K562 (cell line): ENCODE measurements around the gene KNL1. TPM values are rescaled to one million over a fixed set of nuclear protein-coding genes. Genes with fewer than 3 reads are reported as not detected.

Experiments
- ATAC-seq: fragments of 200-7000 bp; cut with Tn5 transposase; 3 replicates; pipeline ENCODE4 v1.9.1; 2020; ENCODE audit warnings: moderate library complexity
- BruUV-seq: library from RNA; stranded (reverse); fragments of 400-500 nt; replicated peaks from 2 replicates; lab custom pipeline; 2021; lab: Mats Ljungman, UMichigan
- CTCF ChIA-PET: fragments of 300-600 bp; formaldehyde crosslinking; extraction: SDS; loops from one replicate; lab custom pipeline; 2021; ENCODE audit warnings: low intra/inter-chr PET ratio; lab: Yijun Ruan, JAX
- POLR2A ChIA-PET: fragments of 300-600, 350-650 bp; sonication (Branson Sonifier 250); formaldehyde crosslinking; extraction: SDS; loops from one replicate; lab custom pipeline; 2021; ENCODE audit warnings: antibody characterized with exemption, inconsistent platforms; lab: Yijun Ruan, JAX
- DNase-seq, 4 experiments: peaks; one replicate each; pipeline versions ENCODE4 v3.0.0 to v3.0.0-alpha.2; 2011 to 2018; ENCODE audit warnings: low spot score in 3 of 4, mixed read lengths in 3 of 4; ENCODE audit errors: extremely low read depth in 1 of 4
- FAIRE-seq: peaks from 2 replicates; lab custom pipeline; 2011; peaks lifted over from hg19 to GRCh38; lab: Jason Lieb, UNC
- H2AFZ ChIP-seq: 2 replicates; pipeline ENCODE4 v1.6.0; 2011; ENCODE audit warnings: low read depth, low read length, control low read depth, inconsistent platforms
- H3K27ac ChIP-seq: fragments of 200-600 bp; 3 replicates; pipeline ENCODE4 v1.8.0; 2011; ENCODE audit warnings: low read depth, mild to moderate bottlenecking, control low read depth, inconsistent platforms, low read length, moderate library complexity, mixed read lengths; ENCODE audit errors: extremely low read depth
- H3K27me3 ChIP-seq, 2 experiments: fragments of 300-600 bp in 1 of 2; 2 replicates in 1 of 2; 3 replicates in 1 of 2; pipeline versions ENCODE4 v1.6.0 to v1.8.0; 2011; ENCODE audit warnings: inconsistent platforms in 2 of 2, low read length in 2 of 2, mild to moderate bottlenecking in 1 of 2, mixed read lengths in 1 of 2, moderate library complexity in 1 of 2; ENCODE audit not compliant: control insufficient read depth in 2 of 2, insufficient read depth in 2 of 2
- H3K36me3 ChIP-seq: fragments of 300-600 bp; 3 replicates; pipeline ENCODE4 v1.8.0; 2011; ENCODE audit warnings: mild to moderate bottlenecking, low read length, inconsistent platforms; ENCODE audit not compliant: control insufficient read depth, insufficient read depth
- H3K4me1 ChIP-seq, 2 experiments: fragments of 200-600 bp in 1 of 2; replicated peaks in 1 of 2; 2 replicates in 1 of 2; 3 replicates in 1 of 2; pipeline versions ENCODE4 v1.5.1 to v1.8.0; 2011; ENCODE audit warnings: inconsistent platforms in 2 of 2, low read length in 2 of 2, mild to moderate bottlenecking in 1 of 2, mixed read lengths in 1 of 2, moderate library complexity in 1 of 2; ENCODE audit not compliant: control insufficient read depth in 2 of 2, insufficient read depth in 2 of 2
- H3K4me2 ChIP-seq: 2 replicates; pipeline ENCODE4 v1.6.1; 2011; ENCODE audit warnings: low read length, control low read depth, inconsistent platforms, mixed read lengths; ENCODE audit not compliant: insufficient read depth
- H3K4me3 ChIP-seq: fragments of 200-600 bp; sonication (generic), shearing (Covaris generic); 2 replicates; pipeline ENCODE4 v1.5.1; 2016; ENCODE audit warnings: control low read depth, inconsistent platforms
- H3K79me2 ChIP-seq: fragments of 200-600 bp; 3 replicates; pipeline ENCODE4 v1.8.0; 2011; ENCODE audit warnings: low read length, inconsistent platforms; ENCODE audit not compliant: control insufficient read depth, insufficient read depth
- H3K9ac ChIP-seq, 2 experiments: 2 replicates each; pipeline versions ENCODE4 v1.6.0 to v1.6.1; 2011; ENCODE audit warnings: low read depth in 2 of 2, low read length in 2 of 2, control low read depth in 1 of 2, inconsistent platforms in 1 of 2, mild to moderate bottlenecking in 1 of 2, mixed read lengths in 1 of 2; ENCODE audit not compliant: insufficient read depth in 1 of 2
- H3K9me1 ChIP-seq: one replicate; pipeline ENCODE4 v1.6.0; 2011; ENCODE audit warnings: inconsistent platforms, mild to moderate bottlenecking, low read length, moderate library complexity; ENCODE audit not compliant: control insufficient read depth, insufficient read depth
- H3K9me3 ChIP-seq: replicated peaks from 2 replicates; pipeline ENCODE4 v1.5.1; 2011; ENCODE audit warnings: low read depth, low read length, inconsistent platforms; ENCODE audit not compliant: control insufficient read depth, insufficient read depth
- H4K20me1 ChIP-seq: replicated peaks from 2 replicates; pipeline ENCODE4 v1.6.1; 2011; ENCODE audit warnings: low read length, inconsistent platforms, mixed read lengths; ENCODE audit not compliant: control insufficient read depth, insufficient read depth
- BACH1 ChIP-seq: fragments of 200-800 bp; sonication (Bioruptor generic); IDR thresholded peaks from 2 replicates; pipeline ENCODE4 v1.6.1; 2016; ENCODE audit warnings: missing genetic modification characterization, missing compliant biosample characterization
- CEBPG ChIP-seq, 3 experiments: fragments of 200-800 bp in 1 of 3; sonication (Bioruptor generic) in 1 of 3; sonication (generic) in 1 of 3; formaldehyde crosslinking in 1 of 3; IDR thresholded peaks in 2 of 3; conservative IDR thresholded peaks in 1 of 3; 2 replicates each; pipeline versions ENCODE4 v1.6.1 to v1.8.0; 2016 to 2022; ENCODE audit warnings: missing compliant biosample characterization in 2 of 3, missing genetic modification characterization in 2 of 3, mild to moderate bottlenecking in 1 of 3, missing genetic modification reagents in 1 of 3
- CTBP1 ChIP-seq: fragments of 450-650 bp; IDR thresholded peaks from 2 replicates; pipeline ENCODE4 v1.6.1; 2016; ENCODE audit warnings: borderline replicate concordance
- ESRRA ChIP-seq: fragments of 450-650 bp; IDR thresholded peaks from 2 replicates; pipeline ENCODE4 v1.6.1; 2014; ENCODE audit warnings: low read depth, mild to moderate bottlenecking, moderate library complexity, borderline replicate concordance
- NONO ChIP-seq, 2 experiments: fragments of 200-400 bp in 1 of 2; fragments of 450-650 bp in 1 of 2; formaldehyde crosslinking in 1 of 2; IDR thresholded peaks; 2 replicates each; pipeline ENCODE4 v1.6.1; 2017; ENCODE audit warnings: low read depth in 2 of 2, mild to moderate bottlenecking in 2 of 2, moderate library complexity in 2 of 2, low read length in 1 of 2
- RCOR1 ChIP-seq, 2 experiments: IDR thresholded peaks; 2 replicates each; pipeline ENCODE4 v1.6.1; 2012; ENCODE audit warnings: low read depth in 2 of 2, low read length in 2 of 2, borderline replicate concordance in 1 of 2, improper control_type of control experiment in 1 of 2
- WGBS: fragments of 100-300 bp; shearing (Covaris generic); methylation state at CpG from one replicate; pipeline ENCODE4 v1.1.6; 2016; ENCODE audit warnings: low coverage, mixed read lengths; ENCODE audit not compliant: insufficient coverage; ENCODE audit errors: missing lambda C conversion rate; 5-methylcytosine and 5-hydroxymethylcytosine counted together
- in situ Hi-C: fragments of 300-500 bp; cut with MboI; formaldehyde crosslinking; loops from 4 replicates; pipeline ENCODE4 v1.15.0; 2018; ENCODE audit warnings: inconsistent platforms, mixed read lengths
- intact Hi-C: fragments of 100-400 bp; cut with micrococcal nuclease; formaldehyde crosslinking; loops from 2 replicates; pipeline ENCODE4 v1.14.2; 2022
- polyA plus RNA-seq, 8 experiments: library from polyadenylated mRNA; depleted of rRNA in 4 of 8; stranded (reverse) in 5 of 8; unstranded in 3 of 8; fragments of >200 nt; fragmentation: Nextera tagmentation in 2 of 8; fragmentation: Illumina TruSeq in 1 of 8; extraction: Ambion mirVana in 2 of 8; extraction: Trizol in 1 of 8; gene quantifications; 2 replicates each; pipeline versions ENCODE4 v1.2.1 to v1.2.3, GENCODE V29; 2011 to 2014; ENCODE audit warnings: inconsistent platforms in 1 of 8, missing spikeins in 1 of 8
- total RNA-seq, 7 experiments: library from RNA; depleted of rRNA in 6 of 7; stranded (reverse); fragments of >200 nt in 6 of 7; fragmentation: Illumina TruSeq in 2 of 7; extraction: Trizol in 2 of 7; gene quantifications; 2 replicates each; pipeline versions ENCODE4 v1.2.1 to v1.2.3, GENCODE V29; 2011 to 2021; ENCODE audit warnings: low replicate concordance in 1 of 7

Gene KNL1
- total and polyA plus RNA-seq, 9 of the 15 experiments (the other 6 are each of a cell fraction or from before 2014, with no cell fraction given), result 14.5 to 65.4 (median 34.6) TPM

DNA sequence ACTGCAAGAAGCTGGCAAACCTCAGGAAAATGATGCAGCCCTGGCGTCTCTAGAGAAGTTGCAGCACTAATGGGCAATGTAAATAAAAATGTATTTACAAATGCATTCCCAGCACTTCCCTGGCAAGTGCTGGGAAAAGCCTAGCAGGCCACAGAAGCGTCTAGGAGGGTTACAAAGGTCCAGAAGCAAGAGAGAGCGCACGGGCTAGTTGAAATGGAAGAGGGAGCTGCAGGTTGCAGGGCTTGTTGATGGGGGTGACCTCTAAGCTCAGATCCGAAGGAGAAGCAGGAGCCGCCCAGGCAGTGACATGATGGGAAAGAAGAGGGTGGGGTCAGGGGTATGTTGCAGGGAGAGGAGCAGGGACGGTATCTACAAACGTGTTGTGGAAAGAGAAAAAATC lies 2.7 kb upstream of the KNL1 start:
- H3K4me2 ChIP-seq, result peak overlapping the region; percentile 32; the same call in 1 of the 2 replicates
- H3K9me1 ChIP-seq, result no peaks in the 10 kb centered on the region
- BruUV-seq, result no TSS peak
- H3K36me3 ChIP-seq, result no peaks in the 10 kb centered on the region
- peaks cover 13 to 15% of the 10 kb centered on the region in 2 experiments; a peak in 4 of 5 replicates for H3K4me1 ChIP-seq
- H3K9ac ChIP-seq, result no peak overlapping the region
- peak overlapping the region; percentile 73 for H2AFZ ChIP-seq
- 26% methylated on average over 8 of the region's 8 CpGs for WGBS
- H3K27me3 ChIP-seq, result no peaks in the 10 kb centered on the region
- ChIA-PET POLR2A (interaction anchor here (1.0 to 1.1 kb wide), 2 partner anchors 10 to 22 kb away, joined by 3 to 5 read pairs; partner anchors contain the start of gene RPUSD2), CTCF (no interaction called here)
- TF ChIP-seq RCOR1 (IDR thresholded peaks at IDR 0.05; ENCODE audit: borderline replicate concordance in 1 of 2, low read depth in 2 of 2, low read length in 2 of 2) (peak in 1 of 2 experiments; percentile 58; a peak in 1 of 4 replicates), CEBPG (CRISPR knock-in tag; IDR thresholded peaks at IDR 0.05) (0 out of 2 replicates have a peak, but pooled peaks have one; percentile 7), CEBPG (tag; conservative IDR thresholded peaks at IDR 0.05 in 1 of 2, IDR thresholded peaks at IDR 0.05 in 1 of 2) (no peak), CTBP1 (peak; percentile 56; the same call in 1 of the 2 replicates), BACH1 (no peak), NONO (IDR thresholded peaks at IDR 0.05; ENCODE audit: low read depth in 2 of 2, low read length in 1 of 2) (no peak), ESRRA (peak; percentile 76)
- no peak for FAIRE-seq
- H3K4me3 ChIP-seq, result no peak overlapping the region
- intact Hi-C loops (loop anchor here (5.0 to 10.0 kb wide), 3 partner anchors 101 to 303 kb away; partner anchors contain the start of genes C15orf62, GCHFR and VPS18), in situ Hi-C loops (no loop called here)
- H3K9me3 ChIP-seq, result no peaks in the 10 kb centered on the region
- no peaks in the 10 kb centered on the region for H4K20me1 ChIP-seq
- H3K27ac ChIP-seq, result no peak overlapping the region
- DNase-seq, result peak; percentile 24 to 51 (median 28)
- ATAC-seq, result no peak
- H3K79me2 ChIP-seq, result peaks cover 24% of the 10 kb centered on the region
